C4-2B (cell line): ENCODE results near the gene PAK1.

Experiments
- H3K27ac ChIP-seq: fragments of 450-650 bp; 2 replicates; pipeline ENCODE4 v1.5.1; 2017
- CTCF ChIP-seq: fragments of 450-650 bp; conservative IDR thresholded peaks from 2 replicates; pipeline ENCODE4 v1.5.1; 2017; ENCODE audit warnings: mild to moderate bottlenecking
- ZFX ChIP-seq: fragments of 450-650 bp; IDR thresholded peaks from 2 replicates; pipeline ENCODE4 v1.6.1; 2017

PAK1 gene

GRCh38 chr11:77424644-77425043, 49.2 kb downstream of the PAK1 start:
- H3K27ac ChIP-seq, result no peak overlapping the region
- no peak for TF ChIP-seq ZFX
- no peak for TF ChIP-seq CTCF

GRCh38 chr11:77423624-77424023, 50.3 kb downstream of the PAK1 start:
- TF ChIP-seq ZFX (no peak), CTCF (no peak)
- no peak overlapping the region for H3K27ac ChIP-seq

- no peak overlapping the region for H3K27ac ChIP-seq
- no peak for TF ChIP-seq CTCF
Observed at GRCh38 chr11:77422687-77423086, 51.2 kb downstream of the PAK1 start.

GRCh38 chr11:77421041-77421723, 52.7 kb downstream of the PAK1 start:
- H3K27ac ChIP-seq, result no peak overlapping the region
- TF ChIP-seq ZFX, result no peak
- no peak for TF ChIP-seq CTCF

GRCh38 chr11:77418971-77419597, 54.8 kb downstream of the PAK1 start:
- no peak overlapping the region for H3K27ac ChIP-seq
- TF ChIP-seq CTCF (no peak), ZFX (no peak)

GRCh38 chr11:77418155-77418970, 55.5 kb downstream of the PAK1 start:
- H3K27ac ChIP-seq, result no peak overlapping the region
- TF ChIP-seq CTCF, result no peak
- no peak for TF ChIP-seq ZFX

- TF ChIP-seq CTCF (no peak), ZFX (no peak)
- H3K27ac ChIP-seq, result no peak overlapping the region
Observed at GRCh38 chr11:77416357-77416756, 57.5 kb downstream of the PAK1 start.
